ENCODE measurements around the gene MRPS12. TPM values are rescaled to one million over a fixed set of nuclear protein-coding genes. Genes with fewer than 3 reads are reported as not detected.

The MRPS12 gene
- total RNA-seq, 1 experiment from 2014 or later: 88.0 TPM

GRCh38 chr19:38917516-38917915 is 13.2 kb upstream of the MRPS12 start:
- Mint-ChIP-seq H3K4me3 (no peak overlapping the region), H3K36me3 (peaks cover 11% of the 10 kb centered on the region), H3K27me3 (ENCODE audit: low read depth) (peaks cover 5% of the 10 kb centered on the region), H3K27ac (no peak overlapping the region), H3K4me1 (no peaks in the 10 kb centered on the region), H3K9me3 (0 out of 2 replicates have a peak, but pooled peaks cover 4% of the 10 kb centered on the region)
- ATAC-seq (no peak; the same call in 1 of the 2 replicates), DNase-seq (ENCODE audit: low spot score) (no peak)
- ChIA-PET POLR2A (interaction anchor here (0.6 kb wide), 1 partner anchor 290 kb away, joined by 3 read pairs; no protein-coding TSS in a partner anchor), CTCF (interaction anchor here (0.6 to 3.6 kb wide), 4 partner anchors 13 to 175 kb away, joined by 3 to 24 read pairs (median 3); partner anchors contain the start of genes MRPS12 and SARS2)
- no peak for TF ChIP-seq NFYB (CRISPR knock-in tag; conservative IDR thresholded peaks at IDR 0.05; ENCODE audit: low read depth)
- TF ChIP-seq, protein P1, sequence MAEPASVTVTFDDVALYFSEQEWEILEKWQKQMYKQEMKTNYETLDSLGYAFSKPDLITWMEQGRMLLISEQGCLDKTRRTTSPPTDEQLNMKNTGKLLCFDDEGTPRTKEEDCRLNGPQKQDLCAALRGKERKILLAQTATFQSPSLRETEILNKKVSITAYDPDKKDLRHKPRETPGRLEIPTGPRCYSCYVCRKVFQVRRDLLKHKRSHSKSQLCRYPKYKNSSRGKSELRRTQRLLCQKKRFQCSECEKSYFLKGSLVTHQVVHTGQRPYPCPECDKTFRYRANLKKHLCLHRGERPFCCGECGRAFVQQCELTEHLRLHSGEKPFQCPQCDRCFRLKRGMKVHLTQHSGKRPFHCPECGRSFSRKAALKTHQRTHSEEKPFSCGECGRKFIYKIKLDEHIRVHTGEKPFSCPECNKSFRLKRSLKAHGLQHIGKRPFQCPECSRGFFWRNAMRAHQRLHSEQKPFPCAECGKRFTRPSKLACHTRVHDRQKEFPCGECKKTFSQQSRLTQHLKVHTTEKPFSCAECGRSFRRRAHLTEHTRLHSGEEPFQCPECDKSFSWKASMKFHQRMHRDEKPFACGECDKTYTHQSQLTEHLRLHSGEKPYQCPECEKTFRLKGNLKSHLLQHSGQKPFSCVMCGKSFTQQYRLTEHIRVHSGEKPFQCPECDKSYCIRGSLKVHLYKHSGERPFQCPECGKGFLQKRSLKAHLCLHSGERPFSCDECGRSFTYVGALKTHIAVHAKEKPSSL (CRISPR knock-in tag; conservative IDR thresholded peaks at IDR 0.05): no peak
- TF ChIP-seq ATF6 (CRISPR knock-in tag; IDR thresholded peaks at IDR 0.05): no peak
- TF ChIP-seq RORB (CRISPR knock-in tag; IDR thresholded peaks at IDR 0.05): no peak
- TF ChIP-seq ZNF121 (CRISPR knock-in tag; IDR thresholded peaks at IDR 0.05): no peak
- TF ChIP-seq, protein P2, sequence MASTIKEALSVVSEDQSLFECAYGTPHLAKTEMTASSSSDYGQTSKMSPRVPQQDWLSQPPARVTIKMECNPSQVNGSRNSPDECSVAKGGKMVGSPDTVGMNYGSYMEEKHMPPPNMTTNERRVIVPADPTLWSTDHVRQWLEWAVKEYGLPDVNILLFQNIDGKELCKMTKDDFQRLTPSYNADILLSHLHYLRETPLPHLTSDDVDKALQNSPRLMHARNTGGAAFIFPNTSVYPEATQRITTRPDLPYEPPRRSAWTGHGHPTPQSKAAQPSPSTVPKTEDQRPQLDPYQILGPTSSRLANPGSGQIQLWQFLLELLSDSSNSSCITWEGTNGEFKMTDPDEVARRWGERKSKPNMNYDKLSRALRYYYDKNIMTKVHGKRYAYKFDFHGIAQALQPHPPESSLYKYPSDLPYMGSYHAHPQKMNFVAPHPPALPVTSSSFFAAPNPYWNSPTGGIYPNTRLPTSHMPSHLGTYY (CRISPR knock-in tag; IDR thresholded peaks at IDR 0.05): no peak
- TF ChIP-seq TEAD1 (CRISPR knock-in tag; IDR thresholded peaks at IDR 0.05): no peak
- TF ChIP-seq, protein P3, sequence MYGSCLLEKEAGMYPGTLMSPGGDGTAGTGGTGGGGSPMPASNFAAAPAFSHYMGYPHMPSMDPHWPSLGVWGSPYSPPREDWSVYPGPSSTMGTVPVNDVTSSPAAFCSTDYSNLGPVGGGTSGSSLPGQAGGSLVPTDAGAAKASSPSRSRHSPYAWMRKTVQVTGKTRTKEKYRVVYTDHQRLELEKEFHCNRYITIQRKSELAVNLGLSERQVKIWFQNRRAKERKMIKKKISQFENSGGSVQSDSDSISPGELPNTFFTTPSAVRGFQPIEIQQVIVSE (CRISPR knock-in tag; IDR thresholded peaks at IDR 0.05; ENCODE audit: borderline replicate concordance): no peak

- Mint-ChIP-seq H3K4me1 (no peaks in the 10 kb centered on the region), H3K27me3 (ENCODE audit: low read depth) (peaks cover under 1% of the 10 kb centered on the region; the same call in 1 of the 2 replicates), H3K36me3 (peaks cover 12% of the 10 kb centered on the region), H3K27ac (peak overlapping the region; percentile 43; the same call in 1 of the 2 replicates), H3K4me3 (no peak overlapping the region), H3K9me3 (0 out of 2 replicates have a peak, but pooled peaks cover 4% of the 10 kb centered on the region)
- POLR2A ChIA-PET: interaction anchor here (0.6 kb wide), 1 partner anchor 291 kb away, joined by 3 read pairs; no protein-coding TSS in a partner anchor
- ATAC-seq (peak; percentile 33), DNase-seq (ENCODE audit: low spot score) (no peak)
- CTCF ChIA-PET: interaction anchor here (1.1 to 3.6 kb wide), 2 partner anchors 12 to 36 kb away, joined by 3 to 24 read pairs; partner anchors contain the start of genes MRPS12 and SARS2
- no peak for TF ChIP-seq STAT6 (CRISPR knock-in tag; conservative IDR thresholded peaks at IDR 0.05; ENCODE audit: low read depth)
- TF ChIP-seq MAX (CRISPR knock-in tag; IDR thresholded peaks at IDR 0.05): no peak
- TF ChIP-seq, protein P2 (CRISPR knock-in tag; IDR thresholded peaks at IDR 0.05): no peak
- no peak for TF ChIP-seq ETV6 (CRISPR knock-in tag; IDR thresholded peaks at IDR 0.05)
- TF ChIP-seq, protein P4, sequence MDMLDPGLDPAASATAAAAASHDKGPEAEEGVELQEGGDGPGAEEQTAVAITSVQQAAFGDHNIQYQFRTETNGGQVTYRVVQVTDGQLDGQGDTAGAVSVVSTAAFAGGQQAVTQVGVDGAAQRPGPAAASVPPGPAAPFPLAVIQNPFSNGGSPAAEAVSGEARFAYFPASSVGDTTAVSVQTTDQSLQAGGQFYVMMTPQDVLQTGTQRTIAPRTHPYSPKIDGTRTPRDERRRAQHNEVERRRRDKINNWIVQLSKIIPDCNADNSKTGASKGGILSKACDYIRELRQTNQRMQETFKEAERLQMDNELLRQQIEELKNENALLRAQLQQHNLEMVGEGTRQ (CRISPR knock-in tag; IDR thresholded peaks at IDR 0.05): no peak
- no peak for TF ChIP-seq USF1 (CRISPR knock-in tag; IDR thresholded peaks at IDR 0.05)
- no peak for TF ChIP-seq ATF6 (CRISPR knock-in tag; IDR thresholded peaks at IDR 0.05)
- TF ChIP-seq MYBL2 (CRISPR knock-in tag; IDR thresholded peaks at IDR 0.05): no peak
- no peak for TF ChIP-seq NFE2L1 (CRISPR knock-in tag; IDR thresholded peaks at IDR 0.05)
Measured at GRCh38 chr19:38917921-38918491, 12.7 kb upstream of the MRPS12 start.

All from WTC11 (cell line).